ENCODE measurements around the gene ATP8A1. TPM values are rescaled to one million over a fixed set of nuclear protein-coding genes. Genes with fewer than 3 reads are reported as not detected.

ATP8A1 gene
- total and polyA plus RNA-seq, 2 of the 4 experiments (the other 2 are of a cell fraction): 0.12 to 0.36 TPM

- peak; percentile 85 for ATAC-seq (ENCODE audit: low read depth)
- in situ Hi-C loops (cut with MboI; ENCODE audit: low sequenced_read_pairs): loop anchor here (5.0 kb wide), 2 partner anchors 153 to 238 kb away; no protein-coding TSS in a partner anchor
Measured at GRCh38 chr4:42519803-42520417, 137.0 kb downstream of the ATP8A1 start.

More at GRCh38 chr4:42519803-42520417, 137.0 kb downstream of the ATP8A1 start:
- WGBS, 2 experiments (ENCODE audit: extremely low coverage in 2 of 2, insufficient read length in 1 of 2): no CpG with 5 or more reads among the region's 3 CpGs
- ChIA-PET CTCF (interaction anchor here (0.6 to 4.7 kb wide), 12 partner anchors 9 to 237 kb away, joined by 3 to 46 read pairs (median 4); partner anchors contain the start of gene SHISA3), POLR2A (ENCODE audit: unreplicated experiment) (no interaction called here)
- Histone ChIP-seq H2BK120ac (ENCODE audit: low read depth, low read length) (no peak overlapping the region), H4K5ac (ENCODE audit: low read depth, low read length) (no peak overlapping the region), H3K18ac (ENCODE audit: low read depth, low read length) (no peak overlapping the region), H2BK5ac (ENCODE audit: low read depth, low read length, poor library complexity, severe bottlenecking) (no peak overlapping the region), H3K4ac (ENCODE audit: low read depth, low read length) (no peak overlapping the region), H3K36me3 (ENCODE audit: control insufficient read depth, insufficient read depth, low read length) (no peaks in the 10 kb centered on the region), H3K9ac (ENCODE audit: low read depth, low read length) (no peak overlapping the region), H3K27me3 (ENCODE audit: control insufficient read depth, insufficient read depth, low read length) (no peaks in the 10 kb centered on the region; the same call in 1 of the 2 replicates), H3K56ac (ENCODE audit: extremely low read depth, insufficient read depth, low read length) (no peak overlapping the region), H3K4me3 (ENCODE audit: insufficient read depth, low read depth, low read length) (no peak overlapping the region), H4K20me1 (ENCODE audit: insufficient read depth, low read length) (no peaks in the 10 kb centered on the region), H3K27ac (ENCODE audit: insufficient read depth, low read length) (no peak overlapping the region), H3K23ac (ENCODE audit: low read depth, low read length) (no peak overlapping the region), H4K8ac (ENCODE audit: low read depth in 2 of 2, low read length in 2 of 2) (no peak overlapping the region), H2BK20ac (ENCODE audit: low read depth, low read length) (no peak overlapping the region), H3K79me1 (ENCODE audit: low read depth in 1 of 2, low read length in 2 of 2) (no peaks in the 10 kb centered on the region), H3K9me1 (ENCODE audit: insufficient read depth, low read length) (no peaks in the 10 kb centered on the region), H2AK9ac (replicated peaks; ENCODE audit: low read depth, low read length, poor library complexity) (no peak overlapping the region), H2AFZ (replicated peaks; ENCODE audit: low read length, poor library complexity) (no peak overlapping the region), H3K4me1 (ENCODE audit: control insufficient read depth, insufficient read depth, low read length) (no peaks in the 10 kb centered on the region), H2BK15ac (ENCODE audit: low read depth, low read length) (no peak overlapping the region), H2AK5ac (ENCODE audit: low read depth, low read length) (no peak overlapping the region), H3K4me2 (ENCODE audit: low read depth, low read length) (no peak overlapping the region), H4K91ac (ENCODE audit: insufficient read depth, low read depth, low read length) (no peak overlapping the region), H3K14ac (replicated peaks; ENCODE audit: low read depth, low read length) (no peak overlapping the region), H3K9me3 (ENCODE audit: control insufficient read depth, insufficient read depth, low read length) (no peaks in the 10 kb centered on the region)
- peak; percentile 48 for DNase-seq
- TF ChIP-seq MAZ (IDR thresholded peaks at IDR 0.05; ENCODE audit: borderline replicate concordance, low read depth, low read length) (no peak), BHLHE40 (IDR thresholded peaks at IDR 0.05; ENCODE audit: low read depth, low read length) (no peak), SMC3 (IDR thresholded peaks at IDR 0.05; ENCODE audit: low read depth, low read length) (peak; percentile 80), CEBPB (IDR thresholded peaks at IDR 0.05; ENCODE audit: low read depth, low read length) (no peak), RAD21 (IDR thresholded peaks at IDR 0.05; ENCODE audit: low read length) (peak; percentile 69), RCOR1 (IDR thresholded peaks at IDR 0.05; ENCODE audit: insufficient replicate concordance, low read length) (no peak), CTCF (conservative IDR thresholded peaks at IDR 0.05; ENCODE audit: low read depth, low read length) (peak; percentile 66)
- dilution Hi-C loops (cut with HindIII; ENCODE audit: low sequenced_read_pairs, unreplicated experiment) (no loop called here), intact Hi-C loops (cut with micrococcal nuclease) (loop anchor here (1.0 to 2.0 kb wide), 5 partner anchors 121 to 827 kb away; no protein-coding TSS in a partner anchor)
- BruUV-seq (replicated peaks): no TSS peak

All from IMR-90 (cell line).